VCaP (cell line): ENCODE data around the gene MCAT.
"Not testable (repeated sequence)": the region's sequence is repeated elsewhere in the genome, so short reads cannot be mapped to it uniquely, and the experiment has no call there.

Experiments used
- H3K27ac ChIP-seq: fragments of 450-650 bp; 2 replicates; pipeline ENCODE4 v1.5.1; 2017
- TF ChIP-seq, protein P1 (sequence below): fragments of 450-650 bp; conservative IDR thresholded peaks from 2 replicates; pipeline ENCODE4 v1.5.1; 2017; ENCODE audit warnings: mild to moderate bottlenecking, moderate library complexity

The MCAT gene

DNA sequence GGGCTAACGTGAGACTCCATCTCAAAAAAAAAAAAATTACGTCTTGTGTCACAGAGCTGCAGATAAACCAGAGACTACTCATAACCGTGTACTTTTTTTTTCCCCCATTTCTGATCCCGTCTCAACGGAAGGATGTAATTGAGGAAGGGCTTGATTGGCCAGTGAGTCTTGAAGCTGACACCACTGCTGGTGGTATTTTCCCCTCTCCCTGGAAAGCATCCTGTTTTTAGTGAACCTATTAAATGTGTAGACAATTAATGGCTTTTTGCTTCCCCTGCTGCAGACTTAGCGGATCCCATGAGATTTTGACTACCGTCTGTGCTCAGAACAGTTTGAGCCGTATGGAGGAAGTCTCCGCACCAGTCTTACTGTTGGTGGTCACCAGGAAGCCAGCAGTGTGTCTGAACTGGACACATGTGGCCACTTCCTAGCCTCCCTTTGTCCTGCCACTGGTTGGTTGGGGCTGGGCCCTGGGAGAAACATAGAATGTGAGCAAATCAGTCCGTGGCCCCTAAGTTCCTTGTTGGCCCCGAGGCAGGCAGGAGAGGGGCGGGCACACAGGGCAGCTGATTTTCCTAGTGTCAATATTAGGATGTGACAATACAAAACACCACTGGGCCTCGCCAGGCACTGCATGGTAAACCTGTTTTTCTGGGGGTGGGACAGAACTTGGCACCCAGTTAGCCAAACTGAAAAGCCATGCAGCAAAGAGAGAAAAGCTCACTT lies 29.5 kb downstream of the MCAT start:
- TF ChIP-seq, protein P1, sequence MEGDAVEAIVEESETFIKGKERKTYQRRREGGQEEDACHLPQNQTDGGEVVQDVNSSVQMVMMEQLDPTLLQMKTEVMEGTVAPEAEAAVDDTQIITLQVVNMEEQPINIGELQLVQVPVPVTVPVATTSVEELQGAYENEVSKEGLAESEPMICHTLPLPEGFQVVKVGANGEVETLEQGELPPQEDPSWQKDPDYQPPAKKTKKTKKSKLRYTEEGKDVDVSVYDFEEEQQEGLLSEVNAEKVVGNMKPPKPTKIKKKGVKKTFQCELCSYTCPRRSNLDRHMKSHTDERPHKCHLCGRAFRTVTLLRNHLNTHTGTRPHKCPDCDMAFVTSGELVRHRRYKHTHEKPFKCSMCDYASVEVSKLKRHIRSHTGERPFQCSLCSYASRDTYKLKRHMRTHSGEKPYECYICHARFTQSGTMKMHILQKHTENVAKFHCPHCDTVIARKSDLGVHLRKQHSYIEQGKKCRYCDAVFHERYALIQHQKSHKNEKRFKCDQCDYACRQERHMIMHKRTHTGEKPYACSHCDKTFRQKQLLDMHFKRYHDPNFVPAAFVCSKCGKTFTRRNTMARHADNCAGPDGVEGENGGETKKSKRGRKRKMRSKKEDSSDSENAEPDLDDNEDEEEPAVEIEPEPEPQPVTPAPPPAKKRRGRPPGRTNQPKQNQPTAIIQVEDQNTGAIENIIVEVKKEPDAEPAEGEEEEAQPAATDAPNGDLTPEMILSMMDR = no peak
- peak overlapping the region; percentile 98 for H3K27ac ChIP-seq

DNA sequence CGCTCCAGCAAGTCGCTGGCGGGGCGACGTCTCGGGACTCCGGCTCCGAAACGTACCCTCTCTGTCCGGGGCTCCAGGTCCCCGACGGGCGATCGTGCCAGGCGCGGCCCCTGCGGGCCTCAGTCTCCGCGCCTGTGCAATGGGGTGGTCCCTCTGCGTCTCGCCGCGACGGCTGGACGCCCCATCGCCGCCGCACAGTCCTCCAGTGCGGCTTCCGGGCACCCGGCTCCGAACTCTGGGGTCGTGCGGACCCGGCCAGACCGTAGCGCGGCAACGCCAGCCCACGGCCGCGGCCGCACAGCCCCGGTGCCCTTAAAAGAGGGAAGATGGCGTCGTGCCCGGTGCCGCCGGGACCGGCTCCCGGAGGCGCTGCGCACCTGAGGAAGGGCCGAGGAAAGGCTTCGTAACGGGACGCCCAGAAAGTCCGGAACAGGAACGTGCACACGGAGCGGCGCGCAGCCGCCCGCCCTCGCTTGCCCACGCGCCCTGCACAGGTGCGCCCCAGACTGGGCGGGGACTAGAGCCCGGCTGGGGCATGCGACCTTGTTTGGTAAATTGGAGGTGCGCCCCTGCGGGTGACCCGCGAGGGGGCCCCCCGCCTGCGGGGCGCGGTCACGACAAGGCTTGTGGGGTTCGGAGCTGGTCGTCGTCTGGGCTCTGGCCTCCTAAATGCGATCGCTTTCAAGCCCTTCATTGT lies 32.1 kb downstream of the MCAT start:
- TF ChIP-seq, protein P1 = no peak
- H3K27ac ChIP-seq = peak overlapping the region; percentile 98

DNA sequence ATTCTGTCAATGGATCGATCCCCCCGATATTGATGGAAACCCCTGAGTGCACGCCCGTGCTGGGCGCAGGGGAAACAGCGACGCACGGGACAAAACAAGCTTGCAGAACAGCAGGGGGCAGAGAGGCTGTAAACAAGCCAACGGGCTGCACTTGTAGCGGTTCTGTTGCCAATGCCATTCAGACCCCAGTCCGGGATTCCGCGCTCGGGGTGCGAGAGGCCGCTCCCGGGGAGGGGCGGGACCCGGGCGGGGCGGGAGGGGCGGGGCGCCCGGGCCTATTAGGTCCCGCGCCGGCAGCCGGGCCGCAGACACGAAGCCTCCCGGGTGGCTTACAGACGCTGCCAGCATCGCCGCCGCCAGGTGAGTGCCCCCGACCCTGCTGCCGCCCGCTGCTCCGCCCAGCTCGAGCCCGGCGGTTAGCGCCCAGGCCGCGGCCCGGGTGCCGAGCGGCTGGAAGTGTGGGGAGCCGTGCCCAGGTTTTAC lies 32.7 kb downstream of the MCAT start, which contains the start of gene BIK:
Gene BIK, plus strand, starts transcription at position 307 of the 483 bp plus-strand sequence. CDS start 13,273 bp downstream, outside the sequence.
- TF ChIP-seq, protein P1 = peak; percentile 39
- peak within 1 kb of the TSS; percentile 98 for H3K27ac ChIP-seq

DNA sequence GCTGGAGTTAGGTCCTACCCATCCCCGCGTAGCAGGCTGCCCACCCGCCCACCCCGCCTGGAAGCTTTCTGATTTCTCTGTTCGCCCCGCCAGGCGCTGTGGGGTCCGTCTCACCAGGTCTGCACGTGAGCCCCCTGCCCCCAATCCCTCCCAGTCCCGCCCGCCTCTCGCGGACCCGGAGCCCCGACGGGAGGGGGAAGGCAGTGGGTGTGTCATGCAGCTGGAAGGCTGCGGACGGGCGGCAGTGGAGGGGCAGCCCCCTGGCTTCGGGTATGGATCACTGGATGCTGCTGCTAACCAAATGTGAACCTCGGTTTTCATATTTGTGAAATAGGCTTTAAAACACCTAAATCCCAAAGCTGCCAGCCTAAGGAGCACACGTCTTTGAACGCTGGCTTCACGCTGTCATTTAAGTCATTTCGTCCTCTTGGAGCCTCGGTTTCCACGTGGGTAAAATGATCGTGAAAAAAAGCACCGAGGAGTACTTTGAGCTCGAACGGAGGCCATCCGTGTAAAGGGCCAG lies 33.2 kb downstream of the MCAT start:
- H3K27ac ChIP-seq = peak overlapping the region; percentile 98
- TF ChIP-seq, protein P1 = no peak

DNA sequence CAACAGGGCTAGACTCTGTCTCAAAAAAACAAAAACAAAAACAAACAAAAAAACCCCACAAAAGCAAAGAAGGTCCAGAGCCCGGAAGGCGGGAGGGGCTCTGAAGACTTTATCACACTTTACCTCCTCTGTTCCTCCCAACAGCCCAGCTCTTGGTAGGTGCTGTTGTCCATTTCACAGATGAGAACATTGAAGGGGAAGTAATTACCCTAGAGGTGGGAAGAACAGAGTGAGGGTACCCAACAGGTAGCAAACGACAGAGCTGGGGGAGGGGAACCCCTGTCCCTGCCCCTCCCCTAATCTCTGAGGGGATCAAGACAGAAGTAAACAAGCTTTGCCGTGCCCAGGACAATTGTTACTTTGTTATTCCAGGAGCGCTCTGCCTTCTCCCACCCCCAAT lies 33.7 kb downstream of the MCAT start:
- TF ChIP-seq, protein P1 = no peak
- no peak overlapping the region for H3K27ac ChIP-seq

DNA sequence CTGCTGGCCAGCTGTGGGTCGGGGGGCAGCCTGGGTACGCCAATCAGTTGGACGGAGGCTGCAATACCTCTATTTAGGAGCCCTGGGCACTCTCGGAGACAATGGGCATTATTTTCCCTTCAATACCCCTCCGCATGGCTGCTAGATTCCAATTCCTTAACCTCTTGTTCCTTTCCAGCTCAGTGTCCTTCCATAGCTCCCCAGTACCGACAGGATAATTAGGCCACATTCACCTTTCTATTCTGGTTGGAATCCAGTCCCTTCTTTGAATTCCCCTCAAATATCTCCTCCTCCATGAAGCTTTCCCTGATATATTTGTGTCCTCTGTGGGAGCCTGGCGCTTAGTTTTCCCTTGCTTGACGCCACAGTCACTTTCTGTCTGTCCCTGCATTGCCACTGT lies 36.9 kb downstream of the MCAT start:
- no peak overlapping the region for H3K27ac ChIP-seq
- TF ChIP-seq, protein P1 = no peak

DNA sequence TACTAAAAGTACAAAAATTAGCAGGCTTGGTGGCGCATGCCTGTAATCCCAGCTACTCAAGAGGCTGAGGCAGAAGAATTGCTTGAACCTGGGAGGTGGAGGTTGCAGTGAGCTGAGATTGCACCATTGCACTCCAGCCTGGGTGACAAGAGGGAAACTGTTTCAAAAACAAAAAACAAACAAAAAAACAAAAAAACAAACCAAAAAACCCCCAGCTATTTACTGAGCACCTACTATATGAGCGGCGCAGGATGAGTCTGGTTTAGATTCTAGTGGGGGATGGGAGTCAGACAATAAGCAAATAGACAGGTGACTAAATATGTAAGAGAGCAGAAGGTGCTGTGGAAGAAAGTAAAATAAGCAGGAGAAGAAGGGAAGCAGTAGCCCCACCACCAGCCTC lies 38.2 kb downstream of the MCAT start:
- not testable (repeated sequence) for H3K27ac ChIP-seq

DNA sequence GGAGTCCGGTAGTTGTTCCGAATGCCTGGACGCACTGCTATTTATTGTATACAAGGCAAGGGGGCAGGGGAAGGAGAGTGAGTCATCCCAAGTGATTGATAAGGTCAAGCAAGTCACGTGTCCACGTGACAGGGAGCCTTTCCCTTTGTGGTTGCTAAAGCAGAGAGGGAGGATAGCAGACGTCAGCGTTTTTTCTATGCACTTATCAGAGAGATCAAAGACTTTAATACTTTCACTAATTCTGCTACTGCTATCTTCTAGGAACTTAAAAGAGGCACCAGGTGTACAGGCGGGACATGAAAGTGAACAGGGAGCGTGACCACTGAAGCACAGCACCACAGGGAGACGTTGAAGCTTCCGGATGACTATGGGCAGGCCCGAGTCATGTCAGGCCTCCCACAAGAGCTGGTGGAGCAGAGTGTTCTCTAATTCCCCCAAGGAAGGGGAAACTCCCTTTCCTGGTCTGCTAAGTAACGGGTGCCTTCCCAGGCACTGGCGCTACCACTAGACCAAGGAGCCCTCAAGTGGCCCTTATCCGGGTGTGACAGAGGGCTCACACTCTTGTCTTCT lies 39.1 kb downstream of the MCAT start:
- H3K27ac ChIP-seq = peak overlapping the region; percentile 14; the same call in 1 of the 2 replicates
